ENCODE data around the gene NAV2.

- TF ChIP-seq, protein P1, sequence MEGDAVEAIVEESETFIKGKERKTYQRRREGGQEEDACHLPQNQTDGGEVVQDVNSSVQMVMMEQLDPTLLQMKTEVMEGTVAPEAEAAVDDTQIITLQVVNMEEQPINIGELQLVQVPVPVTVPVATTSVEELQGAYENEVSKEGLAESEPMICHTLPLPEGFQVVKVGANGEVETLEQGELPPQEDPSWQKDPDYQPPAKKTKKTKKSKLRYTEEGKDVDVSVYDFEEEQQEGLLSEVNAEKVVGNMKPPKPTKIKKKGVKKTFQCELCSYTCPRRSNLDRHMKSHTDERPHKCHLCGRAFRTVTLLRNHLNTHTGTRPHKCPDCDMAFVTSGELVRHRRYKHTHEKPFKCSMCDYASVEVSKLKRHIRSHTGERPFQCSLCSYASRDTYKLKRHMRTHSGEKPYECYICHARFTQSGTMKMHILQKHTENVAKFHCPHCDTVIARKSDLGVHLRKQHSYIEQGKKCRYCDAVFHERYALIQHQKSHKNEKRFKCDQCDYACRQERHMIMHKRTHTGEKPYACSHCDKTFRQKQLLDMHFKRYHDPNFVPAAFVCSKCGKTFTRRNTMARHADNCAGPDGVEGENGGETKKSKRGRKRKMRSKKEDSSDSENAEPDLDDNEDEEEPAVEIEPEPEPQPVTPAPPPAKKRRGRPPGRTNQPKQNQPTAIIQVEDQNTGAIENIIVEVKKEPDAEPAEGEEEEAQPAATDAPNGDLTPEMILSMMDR (IDR thresholded peaks at IDR 0.05), result no peak
- TF ChIP-seq POLR2A (IDR thresholded peaks at IDR 0.05), result no peak
Observed at GRCh38 chr11:19849947-19850593, 137.4 kb downstream of the NAV2 start.
